SK-N-SH (cell line): Measurements from ENCODE around the gene BCAT1. TPM values are rescaled to one million over a fixed set of nuclear protein-coding genes. Genes with fewer than 3 reads are reported as not detected.

Experiments used
- CTCF ChIA-PET: fragments of 300-600, 350-600 bp; formaldehyde crosslinking; extraction: SDS; loops from one replicate; lab custom pipeline; 2021; lab: Yijun Ruan, JAX
- POLR2A ChIA-PET: fragments of 350-600 bp; sonication (Branson Sonifier 250); formaldehyde crosslinking; extraction: SDS; loops from one replicate; lab custom pipeline; 2020; ENCODE audit warnings: antibody characterized with exemption, inconsistent platforms; lab: Yijun Ruan, JAX
- DNase-seq: peaks from one replicate; pipeline ENCODE4 v3.0.0; 2012
- H2AFZ ChIP-seq: fragments of 200-600 bp; sonication (generic); 2 replicates; pipeline ENCODE4 v1.8.1; 2016; ENCODE audit warnings: antibody characterized with exemption, mild to moderate bottlenecking, low read depth
- H3F3A ChIP-seq: fragments of 200-600 bp; sonication (generic); replicated peaks from 2 replicates; pipeline ENCODE3; 2016; ENCODE audit warnings: antibody characterized with exemption, mild to moderate bottlenecking; ENCODE audit not compliant: insufficient read depth
- H3K27ac ChIP-seq, 2 experiments: fragments of 200-500 bp in 1 of 2; fragments of 200-600 bp in 1 of 2; sonication (Bioruptor generic) in 1 of 2; sonication (generic), shearing (Covaris generic) in 1 of 2; 2 replicates each; pipeline versions ENCODE4 v1.5.1 to v1.6.1; 2014 to 2016; ENCODE audit warnings: low read depth in 2 of 2, inconsistent platforms in 1 of 2, low read length in 1 of 2, mild to moderate bottlenecking in 1 of 2, mixed read lengths in 1 of 2
- H3K27me3 ChIP-seq: fragments of 200-600 bp; sonication (generic), shearing (Covaris generic); 2 replicates; pipeline ENCODE4 v1.6.1; 2016; ENCODE audit warnings: mixed run types; ENCODE audit not compliant: insufficient read depth
- H3K36me3 ChIP-seq, 2 experiments: fragments of 200-500 bp in 1 of 2; fragments of 200-600 bp in 1 of 2; sonication (Bioruptor generic) in 1 of 2; sonication (generic) in 1 of 2; replicated peaks in 1 of 2; 2 replicates each; pipeline versions ENCODE3 to v1.5.1; 2014 to 2016; ENCODE audit warnings: low read length in 1 of 2, mild to moderate bottlenecking in 1 of 2; ENCODE audit not compliant: insufficient read depth in 2 of 2, control insufficient read depth in 1 of 2
- H3K4me1 ChIP-seq, 2 experiments: fragments of 200-500 bp in 1 of 2; fragments of 200-600 bp in 1 of 2; sonication (Bioruptor generic) in 1 of 2; sonication (generic), shearing (Covaris generic) in 1 of 2; 2 replicates each; pipeline versions ENCODE4 v1.5.1 to v1.6.1; 2014 to 2016; ENCODE audit warnings: low read depth in 1 of 2, low read length in 1 of 2, mixed run types in 1 of 2; ENCODE audit not compliant: insufficient read depth in 2 of 2, control insufficient read depth in 1 of 2
- H3K4me2 ChIP-seq: fragments of 200-600 bp; sonication (generic), shearing (Covaris generic); 2 replicates; pipeline ENCODE4 v1.6.1; 2017; ENCODE audit warnings: mixed run types
- H3K4me3 ChIP-seq, 2 experiments: fragments of 200-500 bp in 1 of 2; fragments of 200-600 bp in 1 of 2; sonication (Bioruptor generic) in 1 of 2; sonication (generic), shearing (Covaris generic) in 1 of 2; 2 replicates each; pipeline versions ENCODE4 v1.5.1 to v1.8.1; 2014 to 2016; ENCODE audit warnings: low read depth in 2 of 2, inconsistent platforms in 1 of 2, low read length in 1 of 2, mild to moderate bottlenecking in 1 of 2, mixed read lengths in 1 of 2, moderate library complexity in 1 of 2
- H3K79me2 ChIP-seq: fragments of 200-600 bp; sonication (generic); 2 replicates; pipeline ENCODE4 v1.8.1; 2017; ENCODE audit warnings: mild to moderate bottlenecking; ENCODE audit not compliant: insufficient read depth
- H3K9ac ChIP-seq: fragments of 200-600 bp; sonication (generic); 2 replicates; pipeline ENCODE4 v1.6.1; 2017; ENCODE audit warnings: mixed run types
- H3K9me2 ChIP-seq: fragments of 200-600 bp; sonication (generic); 2 replicates; pipeline ENCODE4 v1.6.1; 2017; ENCODE audit warnings: mixed run types
- H3K9me3 ChIP-seq: fragments of 200-600 bp; sonication (generic); 2 replicates; pipeline ENCODE4 v1.6.1; 2017; ENCODE audit warnings: mixed run types, mild to moderate bottlenecking, moderate library complexity
- H4K20me1 ChIP-seq: fragments of 200-600 bp; sonication (generic); 2 replicates; pipeline ENCODE4 v1.6.1; 2017; ENCODE audit warnings: mild to moderate bottlenecking, mixed run types; ENCODE audit not compliant: insufficient read depth
- CHD2 ChIP-seq: fragments of 150-350 bp; IDR thresholded peaks from 2 replicates; pipeline ENCODE4 v1.6.1; 2018; ENCODE audit warnings: low read length; ENCODE audit not compliant: partially characterized antibody
- ELF1 ChIP-seq: IDR thresholded peaks from 2 replicates; pipeline ENCODE4 v1.4.0; 2012
- EP300 ChIP-seq, 2 experiments: IDR thresholded peaks; 2 replicates each; pipeline versions ENCODE4 v1.4.0 to v1.6.1; 2012; ENCODE audit warnings: borderline replicate concordance in 1 of 2, low read depth in 1 of 2, low read length in 1 of 2
- EZH2phosphoT487 ChIP-seq: fragments of 200-600 bp; sonication (generic); IDR thresholded peaks from 2 replicates; pipeline ENCODE4 v1.6.1; 2017; ENCODE audit warnings: low read depth, mixed run types, mild to moderate bottlenecking, antibody characterized with exemption, moderate library complexity, borderline replicate concordance
- FOXM1 ChIP-seq: IDR thresholded peaks from 2 replicates; pipeline ENCODE4 v1.4.0; 2012; ENCODE audit warnings: low read depth, mild to moderate bottlenecking
- GATA2 ChIP-seq: sonication (generic); formaldehyde crosslinking; IDR thresholded peaks from 2 replicates; pipeline ENCODE4 v1.5.0; 2020; ENCODE audit warnings: mild to moderate bottlenecking, missing genetic modification reagents
- IRF3 ChIP-seq: fragments of 150-350 bp; IDR thresholded peaks from 2 replicates; pipeline ENCODE4 v1.6.1; 2016; ENCODE audit warnings: mild to moderate bottlenecking, low read depth, low read length
- MAX ChIP-seq: IDR thresholded peaks from 2 replicates; pipeline ENCODE4 v1.4.0; 2012; ENCODE audit warnings: low read depth
- MEF2A ChIP-seq: IDR thresholded peaks from 2 replicates; pipeline ENCODE4 v1.4.0; 2012; ENCODE audit warnings: low read depth, borderline replicate concordance
- NFIC ChIP-seq: IDR thresholded peaks from 2 replicates; pipeline ENCODE4 v1.4.0; 2012; ENCODE audit warnings: borderline replicate concordance
- PBX3 ChIP-seq: IDR thresholded peaks from 2 replicates; pipeline ENCODE4; 2012
- POLR2AphosphoS5 ChIP-seq: IDR thresholded peaks from 2 replicates; pipeline ENCODE4 v1.6.1; 2012; ENCODE audit warnings: low read depth, low read length
- SMC3 ChIP-seq: IDR thresholded peaks from 2 replicates; pipeline ENCODE4 v1.6.1; 2012; ENCODE audit warnings: low read depth, low read length, improper control_type of control experiment
- TEAD4 ChIP-seq: IDR thresholded peaks from 2 replicates; pipeline ENCODE4 v1.4.0; 2012; ENCODE audit warnings: mild to moderate bottlenecking, borderline replicate concordance; ENCODE audit not compliant: insufficient read depth
- YY1 ChIP-seq: IDR thresholded peaks from 2 replicates; pipeline ENCODE4 v1.4.0; 2012; ENCODE audit warnings: low read depth, mild to moderate bottlenecking
- ZBTB33 ChIP-seq: IDR thresholded peaks from 2 replicates; pipeline ENCODE4 v1.4.0; 2012; ENCODE audit warnings: low read depth, borderline replicate concordance
- WGBS: methylation state at CpG from one replicate; pipeline ENCODE4 v1.1.6; 2017; ENCODE audit warnings: low lambda C conversion rate; 5-methylcytosine and 5-hydroxymethylcytosine counted together
- polyA plus RNA-seq, 3 experiments: library from polyadenylated mRNA; depleted of rRNA; stranded (reverse); fragments of >200 nt; gene quantifications; 2 replicates each; pipeline ENCODE4 v1.2.3, GENCODE V29; 2012

The BCAT1 gene
- polyA plus RNA-seq, 1 of the 3 experiments (the other 2 are of a cell fraction), result 7.7 TPM

- peaks cover 53 to 65% of the 10 kb centered on the region in 2 experiments for H3K36me3 ChIP-seq
- H3K9me3 ChIP-seq, result no peaks in the 10 kb centered on the region
- no peak overlapping the region for H3K27ac ChIP-seq
- TF ChIP-seq MAX, result no peak
- no peak for TF ChIP-seq EP300 (IDR thresholded peaks at IDR 0.05; ENCODE audit: borderline replicate concordance in 1 of 2, low read depth in 1 of 2, low read length in 1 of 2)
- no peak for TF ChIP-seq CHD2
- no peak for TF ChIP-seq PBX3
- no peak for TF ChIP-seq NFIC
- no peak for TF ChIP-seq EZH2phosphoT487
- no peak for TF ChIP-seq TEAD4
- TF ChIP-seq ELF1, result no peak
- TF ChIP-seq YY1, result no peak
- no peak for TF ChIP-seq IRF3
- no peak for TF ChIP-seq FOXM1
- no peak for TF ChIP-seq MEF2A
- no peak for TF ChIP-seq POLR2AphosphoS5
- no peak for TF ChIP-seq SMC3
- TF ChIP-seq GATA2 (CRISPR knock-in tag), result no peak
- no peak for TF ChIP-seq ZBTB33
- no peaks in the 10 kb centered on the region for H3K4me1 ChIP-seq
- no peak overlapping the region for H2AFZ ChIP-seq
- DNase-seq, result no peak
- WGBS, result 57% methylated on average over 1 of the region's 1 CpG
- no peak overlapping the region for H3K4me2 ChIP-seq
- H3K27me3 ChIP-seq, result no peaks in the 10 kb centered on the region
- H3F3A ChIP-seq, result peaks cover 3% of the 10 kb centered on the region
- H3K9me2 ChIP-seq, result 0 out of 2 replicates have a peak, but pooled peaks cover 2% of the 10 kb centered on the region
- ChIA-PET POLR2A (no interaction called here), CTCF (no interaction called here)
- H3K9ac ChIP-seq, result no peak overlapping the region
- no peak overlapping the region for H3K4me3 ChIP-seq
- no peaks in the 10 kb centered on the region; the same call in 1 of the 2 replicates for H3K79me2 ChIP-seq
- no peaks in the 10 kb centered on the region for H4K20me1 ChIP-seq
These were observed 133.8 kb downstream of the BCAT1 start for GRCh38 chr12:24815114-24815423.
